GM10266 (cell line): ENCODE results near the gene PPP4R3A.
"Not testable (repeated sequence)": the region's sequence is repeated elsewhere in the genome, so short reads cannot be mapped to it uniquely, and the experiment has no call there.

ENCODE experiments used
- DNase-seq: peaks from one replicate; pipeline ENCODE4 v3.0.0; 2012; ENCODE audit errors: extremely low spot score
- CTCF ChIP-seq: IDR thresholded peaks from 2 replicates; pipeline ENCODE4 v1.5.1; 2012; ENCODE audit warnings: mild to moderate bottlenecking, low read depth; ENCODE audit not compliant: control insufficient read depth, insufficient read depth; ENCODE audit errors: missing control alignments

PPP4R3A gene

DNA sequence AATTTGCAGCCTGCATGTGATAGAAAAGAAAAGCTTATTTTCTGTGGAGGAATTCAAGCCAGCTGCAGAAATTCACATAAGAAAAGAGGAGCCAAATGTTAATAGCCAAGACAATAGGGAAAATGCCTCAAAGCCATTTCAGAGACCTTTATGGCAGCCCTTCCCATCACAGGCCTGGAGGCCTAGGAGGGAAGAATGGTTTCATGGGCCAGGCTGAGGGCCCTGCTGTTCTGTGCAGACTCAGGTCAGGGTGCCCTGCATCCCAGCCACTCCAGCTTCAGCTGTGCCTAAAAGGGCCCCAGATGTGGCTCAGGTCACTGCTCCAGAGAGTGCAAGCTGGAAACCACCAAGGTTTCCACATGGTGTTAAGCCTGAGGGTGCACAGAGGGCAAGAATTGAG lies 71.3 kb downstream of the PPP4R3A start:
- no peak for TF ChIP-seq CTCF
- DNase-seq, result no peak

GRCh38 chr14:91436266-91436665 lies 73.8 kb downstream of the PPP4R3A start:
- DNase-seq, result not testable (repeated sequence)

DNA sequence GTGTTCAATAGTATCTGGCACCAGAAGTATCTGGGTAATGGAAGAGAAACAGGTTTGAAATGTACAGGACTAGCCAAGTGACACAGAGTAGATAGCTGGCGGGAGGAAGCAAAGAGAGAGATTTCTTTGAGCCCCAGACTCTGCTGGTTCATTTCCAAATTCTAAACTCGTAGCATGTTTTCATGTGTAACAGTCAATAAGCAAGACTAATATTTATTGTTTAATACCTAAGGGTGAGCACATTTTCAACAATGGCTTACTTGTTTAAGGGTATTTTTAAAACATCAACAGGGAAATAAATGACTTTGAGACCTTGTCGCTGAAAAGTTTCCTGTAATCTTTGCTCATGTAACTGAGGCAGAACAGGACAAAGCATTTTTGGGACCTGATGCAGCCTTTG lies 80.7 kb downstream of the PPP4R3A start:
- TF ChIP-seq CTCF, result no peak
- no peak for DNase-seq

DNA sequence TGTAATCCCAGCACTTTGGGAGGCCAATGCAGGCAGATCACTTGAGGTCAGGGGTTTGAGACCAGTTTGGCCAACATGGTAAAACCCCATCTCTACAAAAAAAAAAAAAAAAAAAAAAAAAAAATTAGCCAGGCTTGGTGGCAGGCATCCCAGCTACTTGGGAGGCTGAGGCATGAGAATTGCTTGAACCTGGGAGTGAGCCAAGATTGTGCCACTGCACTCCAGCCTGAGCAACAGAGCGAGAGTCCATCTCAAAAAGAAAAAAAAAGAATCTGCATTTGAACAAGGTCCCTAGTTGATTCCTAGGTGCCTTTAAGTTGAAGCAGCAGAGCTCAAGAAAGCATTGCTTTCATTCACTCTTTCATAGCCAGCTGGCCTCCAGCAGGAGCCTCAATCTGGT lies 81.2 kb downstream of the PPP4R3A start:
- DNase-seq, result not testable (repeated sequence)

DNA sequence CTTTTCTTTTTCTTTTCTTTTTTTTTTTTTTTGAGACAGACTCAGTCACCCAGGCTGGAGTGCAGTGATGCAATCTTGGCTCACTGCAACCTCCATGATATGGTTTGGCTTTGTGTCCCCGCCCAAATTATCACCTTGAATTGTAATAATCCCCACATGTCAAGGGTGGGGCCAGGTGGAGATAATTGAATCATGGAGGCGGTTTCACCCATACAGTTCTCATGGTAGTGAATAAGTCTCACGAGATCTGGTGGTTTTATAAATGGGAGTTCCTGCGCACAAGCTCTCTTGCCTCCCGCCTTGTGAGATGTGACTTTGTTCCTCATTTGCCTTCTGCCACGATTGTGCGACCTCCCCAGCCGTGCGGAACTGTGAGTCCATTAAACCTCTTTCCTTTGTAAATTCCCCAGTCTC lies 84.6 kb downstream of the PPP4R3A start:
- DNase-seq, result not testable (repeated sequence)

DNA sequence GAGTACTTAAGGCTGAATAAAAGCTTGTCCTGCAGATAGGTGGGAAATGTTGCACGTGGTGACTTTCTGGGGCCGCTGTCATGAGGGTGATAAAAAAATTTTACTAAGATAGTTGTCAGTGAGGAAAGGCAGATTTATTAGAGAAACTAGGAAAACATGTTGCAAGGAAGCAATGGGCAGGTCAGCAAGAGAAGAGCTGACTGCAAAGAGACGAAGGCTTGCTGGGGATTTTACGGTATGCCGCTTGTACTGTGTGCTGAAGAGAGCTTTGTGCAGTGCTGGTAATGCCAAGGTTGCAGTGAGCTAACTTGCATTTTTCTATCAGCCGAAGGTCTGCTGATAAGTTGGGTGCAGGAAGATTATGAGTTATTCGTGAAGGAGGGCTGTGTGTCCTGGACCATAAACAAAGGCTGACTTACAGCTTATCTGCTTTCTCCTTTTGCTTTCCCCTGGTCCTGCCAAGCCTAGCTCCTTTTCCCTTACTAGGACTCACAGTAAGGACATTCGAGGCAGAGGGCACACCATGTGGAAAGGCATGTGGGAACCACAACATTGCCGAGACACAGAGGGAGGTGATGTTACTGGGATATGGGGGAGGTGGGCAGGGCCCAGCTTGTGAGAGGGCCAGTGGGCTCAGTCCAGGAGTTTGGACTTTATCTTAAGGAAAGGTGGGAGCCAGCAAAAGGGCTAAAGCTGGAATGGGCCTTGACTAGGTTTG lies 85.1 kb downstream of the PPP4R3A start:
- no peak for DNase-seq
- TF ChIP-seq CTCF, result no peak

GRCh38 chr14:91420686-91421085 lies 89.4 kb downstream of the PPP4R3A start:
- TF ChIP-seq CTCF, result no peak

DNA sequence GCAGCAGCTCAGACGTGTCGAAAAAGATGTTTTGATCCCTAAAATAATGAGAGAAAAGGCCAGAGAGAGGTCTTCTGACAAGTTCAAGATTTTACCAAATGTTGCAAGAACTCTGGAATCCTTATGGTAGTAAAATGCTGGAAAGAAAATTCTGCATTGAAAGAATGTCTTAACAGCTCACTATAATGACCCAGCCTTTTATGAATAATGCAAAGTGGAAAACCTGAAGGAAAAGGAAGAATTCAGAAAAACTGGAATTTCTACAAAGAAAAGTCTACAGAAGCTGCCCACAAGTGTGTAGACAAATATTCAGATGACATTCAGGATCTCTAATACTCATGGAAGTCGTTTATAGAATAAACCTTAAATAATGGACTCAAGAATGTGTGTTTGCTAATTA lies 90.7 kb downstream of the PPP4R3A start:
- no peak for DNase-seq
- no peak for TF ChIP-seq CTCF

More at GRCh38 chr14:91420686-91421085, 89.4 kb downstream of the PPP4R3A start:
- peak; percentile 2 for DNase-seq

GRCh38 chr14:91419044-91419397 lies 91.1 kb downstream of the PPP4R3A start:
- DNase-seq, result no peak
- TF ChIP-seq CTCF, result no peak
